Uterus (tissue), 2 donors: ENCODE data around the gene CKAP2L.

Source experiments
- POLR2A ChIP-seq, 2 donors: fragments of 450-650 bp; IDR thresholded peaks; one replicate each; pipeline ENCODE4 v1.6.1; 2016; ENCODE audit warnings: antibody characterized with exemption in 2 of 2, mild to moderate bottlenecking in 1 of 2, moderate library complexity in 1 of 2
- TF ChIP-seq, protein P1 (sequence below), 4 experiments: fragments of 200-600 bp in 2 of 4; fragments of 450-650 bp in 2 of 4; sonication (generic) in 2 of 4; IDR thresholded peaks; one replicate each; pipeline ENCODE4 v1.5.1; 2016 to 2019; ENCODE audit warnings: antibody characterized with exemption in 4 of 4, mild to moderate bottlenecking in 2 of 4, moderate library complexity in 1 of 4

- TF ChIP-seq, protein P1, sequence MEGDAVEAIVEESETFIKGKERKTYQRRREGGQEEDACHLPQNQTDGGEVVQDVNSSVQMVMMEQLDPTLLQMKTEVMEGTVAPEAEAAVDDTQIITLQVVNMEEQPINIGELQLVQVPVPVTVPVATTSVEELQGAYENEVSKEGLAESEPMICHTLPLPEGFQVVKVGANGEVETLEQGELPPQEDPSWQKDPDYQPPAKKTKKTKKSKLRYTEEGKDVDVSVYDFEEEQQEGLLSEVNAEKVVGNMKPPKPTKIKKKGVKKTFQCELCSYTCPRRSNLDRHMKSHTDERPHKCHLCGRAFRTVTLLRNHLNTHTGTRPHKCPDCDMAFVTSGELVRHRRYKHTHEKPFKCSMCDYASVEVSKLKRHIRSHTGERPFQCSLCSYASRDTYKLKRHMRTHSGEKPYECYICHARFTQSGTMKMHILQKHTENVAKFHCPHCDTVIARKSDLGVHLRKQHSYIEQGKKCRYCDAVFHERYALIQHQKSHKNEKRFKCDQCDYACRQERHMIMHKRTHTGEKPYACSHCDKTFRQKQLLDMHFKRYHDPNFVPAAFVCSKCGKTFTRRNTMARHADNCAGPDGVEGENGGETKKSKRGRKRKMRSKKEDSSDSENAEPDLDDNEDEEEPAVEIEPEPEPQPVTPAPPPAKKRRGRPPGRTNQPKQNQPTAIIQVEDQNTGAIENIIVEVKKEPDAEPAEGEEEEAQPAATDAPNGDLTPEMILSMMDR (IDR thresholded peaks at IDR 0.05), result no peak
- no peak for TF ChIP-seq POLR2A (IDR thresholded peaks at IDR 0.05)
Measured at GRCh38 chr2:112794841-112795240, 30.4 kb upstream of the CKAP2L start.
